Measurements from ENCODE around the gene TNIP1. TPM values are rescaled to one million over a fixed set of nuclear protein-coding genes. Genes with fewer than 3 reads are reported as not detected.
A peak's percentile ranks its signal among the peaks of the same experiment; 100 is the strongest.

TNIP1 gene
- total and polyA plus RNA-seq, 2 experiments from 2014 or later = 94.9 to 134 TPM

DNA sequence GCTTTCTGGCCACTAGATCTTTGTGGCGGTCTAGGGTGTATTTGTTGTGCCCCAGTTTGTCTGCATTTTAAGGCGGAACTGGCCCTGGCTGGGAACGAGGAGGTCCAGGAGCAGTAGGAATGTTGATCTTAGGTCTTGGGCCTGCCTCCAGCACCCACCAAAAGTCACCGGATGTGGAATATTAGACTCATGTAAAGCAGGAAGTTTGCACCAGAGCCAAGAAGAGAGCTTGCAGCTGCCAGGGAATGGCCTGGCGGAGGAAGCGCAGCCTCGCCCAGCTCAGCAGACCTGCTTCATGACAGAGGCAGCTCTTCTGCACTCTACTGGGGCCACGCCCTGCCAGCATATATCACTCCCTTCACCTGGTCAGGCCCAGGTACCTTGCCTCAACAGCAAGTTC lies 57.2 kb downstream of the TNIP1 start:
- H3K27ac ChIP-seq = no peak overlapping the region
- H3K27me3 ChIP-seq = no peaks in the 10 kb centered on the region
- no peaks in the 10 kb centered on the region for H3K9me3 ChIP-seq (ENCODE audit: low read depth)
- peaks cover 9% of the 10 kb centered on the region for H3K36me3 ChIP-seq
- H3K4me3 ChIP-seq = no peak overlapping the region
- peak in 1 of 2 donors; percentile 87 for DNase-seq (ENCODE audit: low read depth in 1 of 2, low spot score in 1 of 2)
- TF ChIP-seq, protein P1, sequence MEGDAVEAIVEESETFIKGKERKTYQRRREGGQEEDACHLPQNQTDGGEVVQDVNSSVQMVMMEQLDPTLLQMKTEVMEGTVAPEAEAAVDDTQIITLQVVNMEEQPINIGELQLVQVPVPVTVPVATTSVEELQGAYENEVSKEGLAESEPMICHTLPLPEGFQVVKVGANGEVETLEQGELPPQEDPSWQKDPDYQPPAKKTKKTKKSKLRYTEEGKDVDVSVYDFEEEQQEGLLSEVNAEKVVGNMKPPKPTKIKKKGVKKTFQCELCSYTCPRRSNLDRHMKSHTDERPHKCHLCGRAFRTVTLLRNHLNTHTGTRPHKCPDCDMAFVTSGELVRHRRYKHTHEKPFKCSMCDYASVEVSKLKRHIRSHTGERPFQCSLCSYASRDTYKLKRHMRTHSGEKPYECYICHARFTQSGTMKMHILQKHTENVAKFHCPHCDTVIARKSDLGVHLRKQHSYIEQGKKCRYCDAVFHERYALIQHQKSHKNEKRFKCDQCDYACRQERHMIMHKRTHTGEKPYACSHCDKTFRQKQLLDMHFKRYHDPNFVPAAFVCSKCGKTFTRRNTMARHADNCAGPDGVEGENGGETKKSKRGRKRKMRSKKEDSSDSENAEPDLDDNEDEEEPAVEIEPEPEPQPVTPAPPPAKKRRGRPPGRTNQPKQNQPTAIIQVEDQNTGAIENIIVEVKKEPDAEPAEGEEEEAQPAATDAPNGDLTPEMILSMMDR (IDR thresholded peaks at IDR 0.05; ENCODE audit: low read depth, low read length) = no peak
- H3K4me1 ChIP-seq (ENCODE audit: low read depth) = peaks cover 3% of the 10 kb centered on the region

DNA sequence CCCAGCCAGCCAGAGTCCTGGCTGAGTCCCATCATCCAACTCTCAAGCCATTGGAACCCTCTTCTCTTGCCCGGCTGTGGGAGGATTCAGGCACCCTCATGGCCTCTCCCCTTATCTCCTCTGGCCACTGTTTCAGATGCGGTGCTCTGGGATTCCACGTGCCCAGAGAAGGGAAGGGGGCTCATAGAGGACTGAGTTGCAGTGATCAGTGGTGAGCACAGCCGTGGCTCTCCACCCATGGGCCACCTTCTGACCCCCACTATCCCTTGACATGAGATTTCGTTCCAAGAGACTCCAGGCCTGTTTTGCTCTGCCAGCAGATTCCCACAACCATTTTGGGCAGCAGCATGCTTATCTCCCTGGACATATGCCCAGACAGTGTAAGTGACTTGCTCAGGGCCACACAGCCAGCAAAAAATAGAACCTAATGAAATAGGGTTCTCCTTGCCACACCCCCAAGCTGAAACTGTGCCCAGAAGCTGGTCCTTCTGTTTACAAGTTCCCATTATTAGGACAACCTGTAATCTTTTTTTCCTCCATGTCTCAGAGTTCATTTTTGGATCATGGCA lies 57.7 kb downstream of the TNIP1 start:
- TF ChIP-seq, protein P1 (IDR thresholded peaks at IDR 0.05; ENCODE audit: low read depth, low read length) = no peak
- Histone ChIP-seq H3K27me3 (no peaks in the 10 kb centered on the region), H3K9me3 (ENCODE audit: low read depth) (no peaks in the 10 kb centered on the region), H3K4me1 (ENCODE audit: low read depth) (peaks cover 3% of the 10 kb centered on the region), H3K4me3 (no peak overlapping the region), H3K36me3 (peaks cover 3% of the 10 kb centered on the region), H3K27ac (no peak overlapping the region)
- DNase-seq (ENCODE audit: low read depth in 1 of 2, low spot score in 1 of 2) = peak in 1 of 2 donors; percentile 85

DNA sequence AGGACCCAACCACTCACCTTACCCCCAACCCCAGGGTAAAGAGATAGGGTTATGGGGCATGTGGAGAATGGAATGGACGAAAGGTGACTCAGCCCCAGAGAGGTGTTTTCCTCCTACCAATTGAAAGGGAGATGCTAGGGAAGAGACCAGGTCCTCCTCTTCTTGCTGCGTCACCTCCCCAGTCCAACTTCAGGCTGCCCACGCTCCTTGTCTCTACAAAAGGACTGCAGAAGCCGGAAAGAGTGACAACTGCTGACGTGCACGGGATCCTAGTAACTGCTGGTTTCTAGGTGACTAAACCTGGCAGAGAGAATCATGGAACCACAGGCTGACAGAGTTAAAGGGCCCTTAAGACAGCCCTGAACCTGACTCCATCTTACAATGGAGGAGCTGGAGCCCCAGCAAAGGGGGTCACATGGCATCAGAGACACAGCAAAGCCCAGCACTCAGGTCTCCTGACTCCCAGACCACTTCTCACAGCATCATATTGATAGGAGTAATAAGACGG lies 58.3 kb downstream of the TNIP1 start:
- TF ChIP-seq, protein P1 (IDR thresholded peaks at IDR 0.05; ENCODE audit: low read depth, low read length) = no peak
- peak in 1 of 2 donors; percentile 49 for DNase-seq (ENCODE audit: low read depth in 1 of 2, low spot score in 1 of 2)
- Histone ChIP-seq H3K4me3 (no peak overlapping the region), H3K36me3 (no peaks in the 10 kb centered on the region), H3K27ac (no peak overlapping the region), H3K27me3 (no peaks in the 10 kb centered on the region), H3K9me3 (ENCODE audit: low read depth) (no peaks in the 10 kb centered on the region), H3K4me1 (ENCODE audit: low read depth) (peaks cover 3% of the 10 kb centered on the region)

DNA sequence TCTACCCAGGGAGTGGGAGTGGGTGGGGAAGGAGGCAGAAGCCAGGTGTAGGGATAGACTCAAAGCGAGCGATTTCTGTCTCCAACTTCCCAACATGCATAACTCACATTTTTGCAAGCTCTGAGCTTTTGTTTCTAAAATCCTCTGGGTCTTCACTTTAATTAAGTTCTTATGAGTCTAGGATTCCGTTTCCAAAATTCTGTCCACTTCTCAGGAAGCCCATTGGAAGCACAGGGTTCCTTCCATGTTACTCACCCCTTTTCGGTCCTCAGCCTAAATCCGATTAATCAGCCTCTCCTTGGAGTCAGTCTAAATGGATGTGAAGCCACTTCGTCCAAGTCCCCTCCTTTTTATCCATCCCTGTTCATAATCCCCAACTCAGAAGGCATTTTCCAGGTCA lies 59.1 kb downstream of the TNIP1 start:
- no peak for DNase-seq (ENCODE audit: low read depth in 1 of 2, low spot score in 1 of 2)
- H3K4me3 ChIP-seq = no peak overlapping the region
- no peaks in the 10 kb centered on the region for H3K36me3 ChIP-seq
- H3K27me3 ChIP-seq = no peaks in the 10 kb centered on the region
- no peak overlapping the region for H3K27ac ChIP-seq
- H3K9me3 ChIP-seq (ENCODE audit: low read depth) = no peaks in the 10 kb centered on the region
- TF ChIP-seq, protein P1 (IDR thresholded peaks at IDR 0.05; ENCODE audit: low read depth, low read length) = no peak
- peaks cover 3% of the 10 kb centered on the region for H3K4me1 ChIP-seq (ENCODE audit: low read depth)

DNA sequence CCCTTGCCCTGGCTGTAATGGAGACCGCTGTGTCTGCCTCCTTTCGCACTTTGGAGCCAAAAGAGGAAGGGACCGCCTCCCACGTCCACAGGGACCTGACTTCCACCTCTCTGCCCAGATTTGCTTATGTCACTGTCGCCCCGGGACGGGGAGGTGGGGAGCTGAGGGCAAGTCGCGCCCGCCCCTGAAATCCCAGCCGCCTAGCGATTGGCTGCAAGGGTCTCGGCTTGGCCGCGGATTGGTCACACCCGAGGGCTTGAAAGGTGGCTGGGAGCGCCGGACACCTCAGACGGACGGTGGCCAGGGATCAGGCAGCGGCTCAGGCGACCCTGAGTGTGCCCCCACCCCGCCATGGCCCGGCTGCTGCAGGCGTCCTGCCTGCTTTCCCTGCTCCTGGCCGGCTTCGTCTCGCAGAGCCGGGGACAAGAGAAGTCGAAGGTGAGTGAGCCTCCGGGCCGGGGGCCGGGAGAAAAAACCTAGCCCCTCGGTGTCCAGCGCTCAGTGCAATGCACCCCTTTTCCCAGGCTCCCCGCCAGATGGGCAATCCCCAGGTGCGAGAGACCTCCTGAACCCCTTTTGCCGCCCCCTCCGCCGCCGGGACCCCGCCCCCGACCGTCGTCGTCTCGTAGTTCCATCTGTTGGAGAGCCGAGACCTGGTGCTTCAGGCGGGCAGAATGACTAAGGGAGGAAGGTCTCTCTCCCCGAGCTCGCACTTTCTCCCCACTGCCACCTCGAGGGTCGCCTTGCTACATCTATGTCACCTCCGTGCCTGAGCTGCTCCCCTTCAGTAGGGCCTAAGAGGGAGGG lies 60.3 kb downstream of the TNIP1 start, which contains the start of gene GPX3:
Gene GPX3 (plus strand): TSS at position 288 of the 807 bp plus-strand sequence. CDS start 64 bp downstream, at position 352.
- H3K36me3 ChIP-seq = no peaks in the 10 kb centered on the region
- H3K27ac ChIP-seq = peak within 1 kb of the TSS; percentile 10
- H3K9me3 ChIP-seq (ENCODE audit: low read depth) = no peaks in the 10 kb centered on the region
- H3K4me1 ChIP-seq (ENCODE audit: low read depth) = peaks cover 3% of the 10 kb centered on the region
- H3K4me3 ChIP-seq = peak within 1 kb of the TSS; percentile 53
- peak; percentile 59 to 95 for DNase-seq (ENCODE audit: low read depth in 1 of 2, low spot score in 1 of 2)
- TF ChIP-seq, protein P1 (IDR thresholded peaks at IDR 0.05; ENCODE audit: low read depth, low read length) = no peak
- H3K27me3 ChIP-seq = no peaks in the 10 kb centered on the region
